ENCODE data around the gene GCLC. TPM values are rescaled to one million over a fixed set of nuclear protein-coding genes. Genes with fewer than 3 reads are reported as not detected.
A peak's percentile ranks its signal among the peaks of the same experiment; 100 is the strongest.

Gene GCLC
- total RNA-seq = 21.3 and 25.0 TPM in 2 replicates

GRCh38 chr6:53544470-53545308 is at the start of gene GCLC:
Gene GCLC (minus strand): TSS chr6:53545101. CDS start chr6:53544645, 456 bp downstream.
- Mint-ChIP-seq H3K27me3 (peaks cover 19% of the 10 kb centered on the region), H3K4me1 (peaks cover 35% of the 10 kb centered on the region)

GRCh38 chr6:53594596-53594995 is 49.7 kb upstream of the GCLC start:
- H3K27me3 Mint-ChIP-seq = peaks cover 5% of the 10 kb centered on the region
- H3K4me1 Mint-ChIP-seq = peaks cover 2% of the 10 kb centered on the region
- H3K27ac Mint-ChIP-seq = no peak overlapping the region
- intact Hi-C loops (cut with micrococcal nuclease) = no loop called here
- H3K9me3 Mint-ChIP-seq = peaks cover 5% of the 10 kb centered on the region
- H3K36me3 Mint-ChIP-seq (ENCODE audit: low read depth) = no peaks in the 10 kb centered on the region
- no peak for DNase-seq
- H3K4me3 Mint-ChIP-seq = no peak overlapping the region

More at GRCh38 chr6:53544470-53545308, at the start of gene GCLC:
- DNase-seq = peak; percentile 96
- H3K27ac Mint-ChIP-seq = peak within 1 kb of the TSS; percentile 95
- no peaks in the 10 kb centered on the region for H3K9me3 Mint-ChIP-seq
- H3K36me3 Mint-ChIP-seq (ENCODE audit: low read depth) = peaks cover 6% of the 10 kb centered on the region
- intact Hi-C loops (cut with micrococcal nuclease) = loop anchor here (1.0 to 10.0 kb wide), 5 partner anchors 107 to 550 kb away; partner anchors contain the start of genes ELOVL5 and GSTA4
- peak within 1 kb of the TSS; percentile 95 for H3K4me3 Mint-ChIP-seq

- H3K9me3 Mint-ChIP-seq = peaks cover 5% of the 10 kb centered on the region
- intact Hi-C loops (cut with micrococcal nuclease) = no loop called here
- no peak overlapping the region for H3K27ac Mint-ChIP-seq
- H3K36me3 Mint-ChIP-seq (ENCODE audit: low read depth) = no peaks in the 10 kb centered on the region
- no peak for DNase-seq
- H3K4me3 Mint-ChIP-seq = no peak overlapping the region
- peaks cover 5% of the 10 kb centered on the region for H3K27me3 Mint-ChIP-seq
- peaks cover 2% of the 10 kb centered on the region for H3K4me1 Mint-ChIP-seq
Measured at GRCh38 chr6:53593001-53593488, 48.1 kb upstream of the GCLC start.

GRCh38 chr6:53591873-53592272 is 47.0 kb upstream of the GCLC start:
- no peaks in the 10 kb centered on the region for H3K36me3 Mint-ChIP-seq (ENCODE audit: low read depth)
- H3K27me3 Mint-ChIP-seq = peaks cover 5% of the 10 kb centered on the region
- peaks cover 2% of the 10 kb centered on the region for H3K4me1 Mint-ChIP-seq
- H3K4me3 Mint-ChIP-seq = no peak overlapping the region
- intact Hi-C loops (cut with micrococcal nuclease) = no loop called here
- no peak for DNase-seq
- no peak overlapping the region for H3K27ac Mint-ChIP-seq
- no peaks in the 10 kb centered on the region for H3K9me3 Mint-ChIP-seq

GRCh38 chr6:53588816-53589509 is 44.1 kb upstream of the GCLC start:
- Mint-ChIP-seq H3K27ac (no peak overlapping the region), H3K4me1 (peaks cover 2% of the 10 kb centered on the region), H3K4me3 (no peak overlapping the region), H3K9me3 (no peaks in the 10 kb centered on the region), H3K36me3 (ENCODE audit: low read depth) (no peaks in the 10 kb centered on the region), H3K27me3 (peaks cover 3% of the 10 kb centered on the region)
- intact Hi-C loops (cut with micrococcal nuclease) = no loop called here
- DNase-seq = no peak

- H3K4me1 Mint-ChIP-seq = no peaks in the 10 kb centered on the region
- no peak for DNase-seq
- H3K27me3 Mint-ChIP-seq = peaks cover 3% of the 10 kb centered on the region
- H3K4me3 Mint-ChIP-seq = no peak overlapping the region
- H3K36me3 Mint-ChIP-seq (ENCODE audit: low read depth) = no peaks in the 10 kb centered on the region
- no peaks in the 10 kb centered on the region for H3K9me3 Mint-ChIP-seq
- H3K27ac Mint-ChIP-seq = no peak overlapping the region
- intact Hi-C loops (cut with micrococcal nuclease) = no loop called here
Measured at GRCh38 chr6:53587291-53587690, 42.4 kb upstream of the GCLC start.

GRCh38 chr6:53585208-53585900 is 40.5 kb upstream of the GCLC start:
- no peak overlapping the region for H3K4me3 Mint-ChIP-seq
- intact Hi-C loops (cut with micrococcal nuclease) = no loop called here
- no peak for DNase-seq

GRCh38 chr6:53584726-53585125 is 39.8 kb upstream of the GCLC start:
- no peak for DNase-seq
- Mint-ChIP-seq H3K36me3 (ENCODE audit: low read depth) (no peaks in the 10 kb centered on the region), H3K4me3 (no peak overlapping the region), H3K27ac (no peak overlapping the region), H3K4me1 (no peaks in the 10 kb centered on the region), H3K9me3 (no peaks in the 10 kb centered on the region), H3K27me3 (no peaks in the 10 kb centered on the region)
- intact Hi-C loops (cut with micrococcal nuclease) = no loop called here

More at GRCh38 chr6:53585208-53585900, 40.5 kb upstream of the GCLC start:
- Mint-ChIP-seq H3K4me1 (no peaks in the 10 kb centered on the region), H3K27me3 (no peaks in the 10 kb centered on the region), H3K9me3 (no peaks in the 10 kb centered on the region), H3K27ac (no peak overlapping the region), H3K36me3 (ENCODE audit: low read depth) (no peaks in the 10 kb centered on the region)

- intact Hi-C loops (cut with micrococcal nuclease) = no loop called here
- no peaks in the 10 kb centered on the region for H3K36me3 Mint-ChIP-seq (ENCODE audit: low read depth)
- no peaks in the 10 kb centered on the region for H3K9me3 Mint-ChIP-seq
- DNase-seq = no peak
- no peaks in the 10 kb centered on the region for H3K4me1 Mint-ChIP-seq
- H3K27ac Mint-ChIP-seq = no peak overlapping the region
- no peak overlapping the region for H3K4me3 Mint-ChIP-seq
- H3K27me3 Mint-ChIP-seq = no peaks in the 10 kb centered on the region
Measured at GRCh38 chr6:53583451-53583850, 38.5 kb upstream of the GCLC start.

GRCh38 chr6:53582963-53583362 is 38.1 kb upstream of the GCLC start:
- no peak overlapping the region for H3K27ac Mint-ChIP-seq
- DNase-seq = no peak
- H3K9me3 Mint-ChIP-seq = no peaks in the 10 kb centered on the region
- H3K36me3 Mint-ChIP-seq (ENCODE audit: low read depth) = no peaks in the 10 kb centered on the region
- H3K4me3 Mint-ChIP-seq = no peak overlapping the region
- intact Hi-C loops (cut with micrococcal nuclease) = no loop called here
- no peaks in the 10 kb centered on the region for H3K4me1 Mint-ChIP-seq
- H3K27me3 Mint-ChIP-seq = no peaks in the 10 kb centered on the region

- no peak overlapping the region for H3K4me3 Mint-ChIP-seq
- no peaks in the 10 kb centered on the region for H3K9me3 Mint-ChIP-seq
- intact Hi-C loops (cut with micrococcal nuclease) = no loop called here
- no peak for DNase-seq
- no peaks in the 10 kb centered on the region for H3K36me3 Mint-ChIP-seq (ENCODE audit: low read depth)
- no peak overlapping the region for H3K27ac Mint-ChIP-seq
- H3K4me1 Mint-ChIP-seq = no peaks in the 10 kb centered on the region
- no peaks in the 10 kb centered on the region for H3K27me3 Mint-ChIP-seq
Measured at GRCh38 chr6:53581856-53582255, 37.0 kb upstream of the GCLC start.

- Mint-ChIP-seq H3K9me3 (no peaks in the 10 kb centered on the region), H3K27ac (no peak overlapping the region), H3K36me3 (ENCODE audit: low read depth) (no peaks in the 10 kb centered on the region), H3K27me3 (no peaks in the 10 kb centered on the region), H3K4me1 (no peaks in the 10 kb centered on the region), H3K4me3 (no peak overlapping the region)
- no peak for DNase-seq
- intact Hi-C loops (cut with micrococcal nuclease) = no loop called here
Measured at GRCh38 chr6:53581173-53581773, 36.4 kb upstream of the GCLC start.

GRCh38 chr6:53579338-53579737 is 34.4 kb upstream of the GCLC start:
- no peaks in the 10 kb centered on the region for H3K27me3 Mint-ChIP-seq
- H3K9me3 Mint-ChIP-seq = no peaks in the 10 kb centered on the region
- no peak overlapping the region for H3K4me3 Mint-ChIP-seq
- no peaks in the 10 kb centered on the region for H3K36me3 Mint-ChIP-seq (ENCODE audit: low read depth)
- intact Hi-C loops (cut with micrococcal nuclease) = no loop called here
- no peak overlapping the region for H3K27ac Mint-ChIP-seq
- no peak for DNase-seq
- H3K4me1 Mint-ChIP-seq = no peaks in the 10 kb centered on the region

Measured in activated CD4-positive, alpha-beta T cell treated with anti-CD3 and anti-CD28 coated beads, Interleukin-2, amount 10 ng/mL, durations not matched to agents 24 days and 14 days (primary cell).